Measurements from ENCODE around the gene OR6Q1.

Gene OR6Q1

DNA sequence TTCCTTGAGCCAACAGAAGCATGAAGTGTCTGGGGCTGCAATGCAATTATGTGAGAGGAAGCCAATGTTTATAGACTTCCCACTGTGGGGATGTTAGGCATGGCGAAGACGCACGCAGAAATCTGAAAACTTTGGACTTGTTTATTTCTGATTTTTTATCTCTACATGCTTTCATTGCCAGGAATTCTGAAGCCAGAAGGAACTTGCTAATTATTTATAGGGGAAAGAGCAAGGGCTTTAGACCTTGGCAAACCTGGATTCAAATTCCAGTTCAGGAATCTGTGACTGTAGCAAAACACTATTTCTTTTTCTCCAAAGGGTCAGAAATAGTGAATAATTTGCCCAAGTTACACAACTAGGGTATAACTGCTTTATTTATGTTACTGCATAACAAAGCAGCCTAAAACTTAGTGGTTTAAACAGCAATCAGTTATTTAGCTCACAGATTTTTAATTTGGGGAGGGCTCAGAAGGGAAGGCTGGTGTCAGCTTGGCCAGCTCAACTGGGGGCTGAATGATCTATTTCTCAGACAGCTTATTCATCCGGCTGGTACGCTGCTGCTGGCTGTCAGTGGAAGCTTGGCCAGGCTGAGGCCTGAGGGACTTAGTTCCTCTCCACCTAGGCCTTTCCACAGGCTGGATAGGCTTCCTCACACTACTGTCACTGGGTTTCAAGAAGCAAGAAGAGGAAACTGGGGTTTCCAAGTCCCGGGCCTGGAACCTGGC lies 1.9 kb upstream of the OR6Q1 start:
- TF ChIP-seq, protein P1, sequence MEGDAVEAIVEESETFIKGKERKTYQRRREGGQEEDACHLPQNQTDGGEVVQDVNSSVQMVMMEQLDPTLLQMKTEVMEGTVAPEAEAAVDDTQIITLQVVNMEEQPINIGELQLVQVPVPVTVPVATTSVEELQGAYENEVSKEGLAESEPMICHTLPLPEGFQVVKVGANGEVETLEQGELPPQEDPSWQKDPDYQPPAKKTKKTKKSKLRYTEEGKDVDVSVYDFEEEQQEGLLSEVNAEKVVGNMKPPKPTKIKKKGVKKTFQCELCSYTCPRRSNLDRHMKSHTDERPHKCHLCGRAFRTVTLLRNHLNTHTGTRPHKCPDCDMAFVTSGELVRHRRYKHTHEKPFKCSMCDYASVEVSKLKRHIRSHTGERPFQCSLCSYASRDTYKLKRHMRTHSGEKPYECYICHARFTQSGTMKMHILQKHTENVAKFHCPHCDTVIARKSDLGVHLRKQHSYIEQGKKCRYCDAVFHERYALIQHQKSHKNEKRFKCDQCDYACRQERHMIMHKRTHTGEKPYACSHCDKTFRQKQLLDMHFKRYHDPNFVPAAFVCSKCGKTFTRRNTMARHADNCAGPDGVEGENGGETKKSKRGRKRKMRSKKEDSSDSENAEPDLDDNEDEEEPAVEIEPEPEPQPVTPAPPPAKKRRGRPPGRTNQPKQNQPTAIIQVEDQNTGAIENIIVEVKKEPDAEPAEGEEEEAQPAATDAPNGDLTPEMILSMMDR (conservative IDR thresholded peaks at IDR 0.05; ENCODE audit: low read depth, low read length) = no peak
- no peak for DNase-seq (ENCODE audit: low read depth)
- H3K4me3 ChIP-seq (ENCODE audit: low read length) = no peak overlapping the region

DNA sequence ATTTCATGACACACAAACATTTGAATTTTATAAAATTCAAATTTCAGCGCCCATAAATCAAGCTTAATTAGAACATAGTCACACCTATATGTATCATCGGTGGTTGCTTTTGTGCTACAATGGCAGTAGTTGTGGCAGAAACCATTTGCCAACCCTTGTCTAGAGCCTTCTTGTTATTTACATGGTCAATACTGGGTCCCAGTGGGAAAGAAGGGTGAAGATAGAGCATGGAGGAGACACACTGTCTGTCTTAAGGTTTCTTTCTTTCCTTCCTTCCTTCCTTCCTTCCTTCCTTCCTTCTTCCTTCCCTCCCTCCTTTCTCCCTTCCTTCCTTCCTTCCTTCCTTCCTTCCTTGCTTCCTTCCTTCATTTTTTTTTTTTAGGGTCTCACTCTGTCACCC lies 3.7 kb downstream of the OR6Q1 start:
- TF ChIP-seq, protein P1 (conservative IDR thresholded peaks at IDR 0.05; ENCODE audit: low read depth, low read length) = no peak
- no peak for DNase-seq (ENCODE audit: low read depth)
- no peak overlapping the region for H3K4me3 ChIP-seq (ENCODE audit: low read length)

DNA sequence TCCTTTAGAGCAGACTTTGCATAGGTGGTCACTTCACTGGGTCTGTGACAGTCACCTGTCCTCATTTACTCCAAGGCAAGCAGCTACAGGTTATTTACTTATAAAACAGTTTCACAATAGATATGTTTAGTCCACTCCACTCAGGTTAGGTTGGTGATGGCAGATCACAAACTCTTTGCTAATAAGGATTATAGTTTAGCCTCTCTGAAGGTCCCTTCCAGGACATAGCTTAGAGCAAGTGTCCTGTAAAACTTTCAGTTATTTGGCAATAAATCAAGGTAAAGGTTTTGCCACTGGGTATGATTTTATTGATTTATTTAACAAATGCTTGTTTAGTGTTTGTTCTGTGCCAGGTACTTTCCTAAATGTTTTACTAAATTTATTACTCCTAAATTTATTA lies 8.8 kb downstream of the OR6Q1 start:
- H3K4me3 ChIP-seq (ENCODE audit: low read length) = no peak overlapping the region
- DNase-seq (ENCODE audit: low read depth) = no peak
- TF ChIP-seq, protein P1 (conservative IDR thresholded peaks at IDR 0.05; ENCODE audit: low read depth, low read length) = no peak

DNA sequence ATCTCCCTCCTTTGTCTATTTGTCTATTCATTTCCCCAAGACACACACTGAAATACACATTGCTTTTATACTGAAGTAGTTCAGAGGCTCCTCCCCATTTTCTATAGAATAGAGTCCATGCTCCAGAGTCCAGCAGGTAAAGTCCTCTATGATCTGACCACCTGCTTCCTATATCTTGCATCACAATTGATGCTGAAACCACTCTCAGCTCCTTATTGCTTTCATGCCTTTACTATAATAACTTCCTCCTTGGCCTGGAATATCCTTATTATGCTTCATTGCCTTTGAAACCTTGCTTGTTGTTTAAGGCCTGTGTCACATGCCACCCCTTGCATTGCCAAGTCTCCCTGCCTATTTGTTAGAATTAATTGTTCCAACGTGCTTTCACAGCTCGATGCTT lies 12.6 kb downstream of the OR6Q1 start:
- DNase-seq (ENCODE audit: low read depth) = no peak

DNA sequence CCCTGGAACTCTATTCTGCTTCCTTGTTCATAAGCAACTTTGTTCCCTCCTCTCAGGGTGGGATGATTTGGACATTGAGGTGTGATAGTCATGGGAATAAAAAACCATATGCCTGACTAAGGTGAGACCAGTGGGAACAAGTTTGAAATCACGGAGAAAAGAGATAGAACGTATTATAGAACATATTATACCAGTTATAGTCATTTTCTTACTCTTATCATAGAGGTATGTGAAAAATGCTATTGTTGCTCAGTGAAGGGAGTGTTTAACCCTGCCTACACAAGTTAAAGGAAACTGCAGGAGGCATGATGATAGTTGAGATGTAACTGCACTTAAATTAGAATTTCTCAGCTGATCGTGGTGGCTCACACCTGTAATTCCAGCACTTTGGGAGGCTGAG lies 15.5 kb downstream of the OR6Q1 start:
- H3K4me3 ChIP-seq (ENCODE audit: low read length) = no peak overlapping the region
- DNase-seq (ENCODE audit: low read depth) = no peak
- TF ChIP-seq, protein P1 (conservative IDR thresholded peaks at IDR 0.05; ENCODE audit: low read depth, low read length) = no peak

More for the DNA sequence above, 12.6 kb downstream of the OR6Q1 start:
- no peak overlapping the region for H3K4me3 ChIP-seq (ENCODE audit: low read length)
- TF ChIP-seq, protein P1 (conservative IDR thresholded peaks at IDR 0.05; ENCODE audit: low read depth, low read length) = no peak

DNA sequence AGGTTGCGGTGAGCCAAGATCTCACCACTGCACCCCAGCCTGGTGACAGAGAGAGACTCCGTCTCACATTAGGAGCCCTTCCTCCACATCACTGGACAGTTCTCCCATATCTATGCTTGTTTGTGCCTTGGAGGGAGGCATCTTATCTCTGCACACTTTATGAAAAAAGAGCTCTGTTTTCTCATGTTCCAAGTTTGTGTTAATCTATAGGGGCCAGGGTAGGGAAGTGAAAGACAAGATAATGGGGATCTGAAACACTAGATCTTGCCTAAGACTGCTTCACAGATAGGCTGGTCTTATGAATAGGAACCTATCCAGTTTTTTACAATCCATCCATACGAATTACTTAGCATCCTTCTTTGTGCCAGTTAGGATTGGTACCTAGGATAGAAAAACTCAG lies 17.1 kb downstream of the OR6Q1 start:
- no peak for DNase-seq (ENCODE audit: low read depth)
- H3K4me3 ChIP-seq (ENCODE audit: low read length) = no peak overlapping the region

More for the DNA sequence above, 17.1 kb downstream of the OR6Q1 start:
- TF ChIP-seq, protein P1 (conservative IDR thresholded peaks at IDR 0.05; ENCODE audit: low read depth, low read length) = no peak

Measured in retinal pigment epithelial cell (primary cell).